Measurements from ENCODE around the gene SRCAP. TPM values are rescaled to one million over a fixed set of nuclear protein-coding genes. Genes with fewer than 3 reads are reported as not detected.

The SRCAP gene
- polyA plus RNA-seq, 1 of the 3 experiments (the other 2 are of a cell fraction): 5.6 TPM

DNA sequence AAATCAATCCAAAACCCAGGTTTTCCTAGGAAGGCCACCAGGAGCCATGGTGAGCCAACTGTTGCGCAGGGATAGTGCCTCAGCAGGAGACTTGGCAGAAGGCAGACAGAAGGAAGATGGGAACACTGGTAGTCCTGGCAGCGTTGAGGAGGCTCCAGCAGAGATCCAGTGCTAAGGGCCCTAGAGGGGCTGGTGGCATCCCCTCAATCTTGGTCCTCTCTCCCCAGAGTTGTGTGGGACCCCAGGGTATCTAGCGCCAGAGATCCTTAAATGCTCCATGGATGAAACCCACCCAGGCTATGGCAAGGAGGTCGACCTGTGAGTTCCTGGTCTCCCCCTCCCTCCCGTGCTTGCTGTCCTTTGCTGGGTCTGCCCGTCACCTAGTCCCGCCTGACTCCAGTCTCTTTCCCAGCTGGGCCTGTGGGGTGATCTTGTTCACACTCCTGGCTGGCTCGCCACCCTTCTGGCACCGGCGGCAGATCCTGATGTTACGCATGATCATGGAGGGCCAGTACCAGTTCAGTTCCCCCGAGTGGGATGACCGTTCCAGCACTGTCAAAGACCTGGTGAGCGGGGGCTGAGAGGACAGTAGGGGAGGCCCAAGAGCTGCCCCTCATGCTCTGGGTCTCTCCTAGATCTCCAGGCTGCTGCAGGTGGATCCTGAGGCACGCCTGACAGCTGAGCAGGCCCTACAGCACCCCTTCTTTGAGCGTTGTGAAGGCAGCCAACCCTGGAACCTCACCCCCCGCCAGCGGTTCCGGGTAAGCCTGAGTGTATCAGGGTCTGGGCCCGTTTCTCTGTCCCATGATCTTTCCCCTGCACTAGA is 57.2 kb downstream of the SRCAP start:
- Histone ChIP-seq H3K9me3 (no peaks in the 10 kb centered on the region), H3K27ac (ENCODE audit: low read depth in 2 of 2, low read length in 1 of 2) (no peak overlapping the region), H4K20me1 (ENCODE audit: insufficient read depth) (no peaks in the 10 kb centered on the region), H3K79me2 (ENCODE audit: insufficient read depth) (peaks cover 12% of the 10 kb centered on the region; the same call in 1 of the 2 replicates), H3K9ac (no peak overlapping the region), H3K36me3 (replicated peaks in 1 of 2; ENCODE audit: control insufficient read depth in 1 of 2, insufficient read depth in 2 of 2, low read length in 1 of 2) (peaks cover 8 to 52% of the 10 kb centered on the region in 2 experiments), H3K4me1 (ENCODE audit: control insufficient read depth in 1 of 2, insufficient read depth in 2 of 2, low read depth in 1 of 2, low read length in 1 of 2) (peaks cover 7 to 11% of the 10 kb centered on the region in 2 experiments; a peak in 3 of 4 replicates), H3K27me3 (ENCODE audit: insufficient read depth) (no peaks in the 10 kb centered on the region), H2AFZ (ENCODE audit: low read depth) (no peak overlapping the region), H3K9me2 (no peaks in the 10 kb centered on the region), H3K4me3 (ENCODE audit: low read depth in 2 of 2, low read length in 1 of 2) (no peak overlapping the region), H3F3A (replicated peaks; ENCODE audit: insufficient read depth) (peaks cover under 1% of the 10 kb centered on the region), H3K4me2 (no peak overlapping the region)
- DNase-seq: no peak
- POLR2A ChIA-PET: no interaction called here
- CTCF ChIA-PET: no interaction called here
- 87% methylated on average over 16 of the region's 20 CpGs for WGBS (ENCODE audit: low lambda C conversion rate)
- TF ChIP-seq, protein P1, sequence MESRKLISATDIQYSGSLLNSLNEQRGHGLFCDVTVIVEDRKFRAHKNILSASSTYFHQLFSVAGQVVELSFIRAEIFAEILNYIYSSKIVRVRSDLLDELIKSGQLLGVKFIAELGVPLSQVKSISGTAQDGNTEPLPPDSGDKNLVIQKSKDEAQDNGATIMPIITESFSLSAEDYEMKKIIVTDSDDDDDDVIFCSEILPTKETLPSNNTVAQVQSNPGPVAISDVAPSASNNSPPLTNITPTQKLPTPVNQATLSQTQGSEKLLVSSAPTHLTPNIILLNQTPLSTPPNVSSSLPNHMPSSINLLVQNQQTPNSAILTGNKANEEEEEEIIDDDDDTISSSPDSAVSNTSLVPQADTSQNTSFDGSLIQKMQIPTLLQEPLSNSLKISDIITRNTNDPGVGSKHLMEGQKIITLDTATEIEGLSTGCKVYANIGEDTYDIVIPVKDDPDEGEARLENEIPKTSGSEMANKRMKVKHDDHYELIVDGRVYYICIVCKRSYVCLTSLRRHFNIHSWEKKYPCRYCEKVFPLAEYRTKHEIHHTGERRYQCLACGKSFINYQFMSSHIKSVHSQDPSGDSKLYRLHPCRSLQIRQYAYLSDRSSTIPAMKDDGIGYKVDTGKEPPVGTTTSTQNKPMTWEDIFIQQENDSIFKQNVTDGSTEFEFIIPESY (IDR thresholded peaks at IDR 0.05; ENCODE audit: borderline replicate concordance, low read depth): no peak
- TF ChIP-seq TAF1 (IDR thresholded peaks at IDR 0.05; ENCODE audit: borderline replicate concordance, low read depth, low read length) (no peak), USF1 (IDR thresholded peaks at IDR 0.05; ENCODE audit: borderline replicate concordance, low read depth) (no peak), RFX5 (IDR thresholded peaks at IDR 0.05; ENCODE audit: low read length) (no peak), SMC3 (IDR thresholded peaks at IDR 0.05; ENCODE audit: low read depth, low read length) (no peak), NRF1 (IDR thresholded peaks at IDR 0.05; ENCODE audit: low read depth, low read length) (no peak), YY1 (IDR thresholded peaks at IDR 0.05; ENCODE audit: low read depth) (no peak), FOSL2 (IDR thresholded peaks at IDR 0.05; ENCODE audit: borderline replicate concordance, low read depth) (no peak), JUND (IDR thresholded peaks at IDR 0.05) (no peak), PBX3 (IDR thresholded peaks at IDR 0.05) (no peak), POLR2AphosphoS5 (IDR thresholded peaks at IDR 0.05; ENCODE audit: low read depth, low read length) (no peak), CTCF (IDR thresholded peaks at IDR 0.05) (no peak), EZH2phosphoT487 (IDR thresholded peaks at IDR 0.05; ENCODE audit: borderline replicate concordance, low read depth) (no peak), TEAD4 (IDR thresholded peaks at IDR 0.05; ENCODE audit: borderline replicate concordance, insufficient read depth) (no peak)
- TF ChIP-seq, protein P2, sequence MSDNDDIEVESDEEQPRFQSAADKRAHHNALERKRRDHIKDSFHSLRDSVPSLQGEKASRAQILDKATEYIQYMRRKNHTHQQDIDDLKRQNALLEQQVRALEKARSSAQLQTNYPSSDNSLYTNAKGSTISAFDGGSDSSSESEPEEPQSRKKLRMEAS (IDR thresholded peaks at IDR 0.05; ENCODE audit: low read depth): no peak
- TF ChIP-seq, protein P3, sequence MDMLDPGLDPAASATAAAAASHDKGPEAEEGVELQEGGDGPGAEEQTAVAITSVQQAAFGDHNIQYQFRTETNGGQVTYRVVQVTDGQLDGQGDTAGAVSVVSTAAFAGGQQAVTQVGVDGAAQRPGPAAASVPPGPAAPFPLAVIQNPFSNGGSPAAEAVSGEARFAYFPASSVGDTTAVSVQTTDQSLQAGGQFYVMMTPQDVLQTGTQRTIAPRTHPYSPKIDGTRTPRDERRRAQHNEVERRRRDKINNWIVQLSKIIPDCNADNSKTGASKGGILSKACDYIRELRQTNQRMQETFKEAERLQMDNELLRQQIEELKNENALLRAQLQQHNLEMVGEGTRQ (IDR thresholded peaks at IDR 0.05; ENCODE audit: borderline replicate concordance, low read depth, low read length): no peak
